K562 (cell line): ENCODE results near the gene LAMA3. TPM values are rescaled to one million over a fixed set of nuclear protein-coding genes. Genes with fewer than 3 reads are reported as not detected.

Experiments used
- ATAC-seq: fragments of 200-7000 bp; cut with Tn5 transposase; 3 replicates; pipeline ENCODE4 v1.9.1; 2020; ENCODE audit warnings: moderate library complexity
- BruUV-seq: library from RNA; stranded (reverse); fragments of 400-500 nt; replicated peaks from 2 replicates; lab custom pipeline; 2021; lab: Mats Ljungman, UMichigan
- CTCF ChIA-PET: fragments of 300-600 bp; formaldehyde crosslinking; extraction: SDS; loops from one replicate; lab custom pipeline; 2021; ENCODE audit warnings: low intra/inter-chr PET ratio; lab: Yijun Ruan, JAX
- POLR2A ChIA-PET: fragments of 300-600, 350-650 bp; sonication (Branson Sonifier 250); formaldehyde crosslinking; extraction: SDS; loops from one replicate; lab custom pipeline; 2021; ENCODE audit warnings: antibody characterized with exemption, inconsistent platforms; lab: Yijun Ruan, JAX
- DNase-seq, 4 experiments: peaks; one replicate each; pipeline versions ENCODE4 v3.0.0 to v3.0.0-alpha.2; 2011 to 2018; ENCODE audit warnings: low spot score in 3 of 4, mixed read lengths in 3 of 4; ENCODE audit errors: extremely low read depth in 1 of 4
- FAIRE-seq: peaks from 2 replicates; lab custom pipeline; 2011; peaks lifted over from hg19 to GRCh38; lab: Jason Lieb, UNC
- H2AFZ ChIP-seq: 2 replicates; pipeline ENCODE4 v1.6.0; 2011; ENCODE audit warnings: low read depth, low read length, control low read depth, inconsistent platforms
- H3K27ac ChIP-seq: fragments of 200-600 bp; 3 replicates; pipeline ENCODE4 v1.8.0; 2011; ENCODE audit warnings: low read depth, mild to moderate bottlenecking, control low read depth, inconsistent platforms, low read length, moderate library complexity, mixed read lengths; ENCODE audit errors: extremely low read depth
- H3K27me3 ChIP-seq, 2 experiments: fragments of 300-600 bp in 1 of 2; 2 replicates in 1 of 2; 3 replicates in 1 of 2; pipeline versions ENCODE4 v1.6.0 to v1.8.0; 2011; ENCODE audit warnings: inconsistent platforms in 2 of 2, low read length in 2 of 2, mild to moderate bottlenecking in 1 of 2, mixed read lengths in 1 of 2, moderate library complexity in 1 of 2; ENCODE audit not compliant: control insufficient read depth in 2 of 2, insufficient read depth in 2 of 2
- H3K36me3 ChIP-seq: fragments of 300-600 bp; 3 replicates; pipeline ENCODE4 v1.8.0; 2011; ENCODE audit warnings: mild to moderate bottlenecking, low read length, inconsistent platforms; ENCODE audit not compliant: control insufficient read depth, insufficient read depth
- H3K4me1 ChIP-seq, 2 experiments: fragments of 200-600 bp in 1 of 2; replicated peaks in 1 of 2; 2 replicates in 1 of 2; 3 replicates in 1 of 2; pipeline versions ENCODE4 v1.5.1 to v1.8.0; 2011; ENCODE audit warnings: inconsistent platforms in 2 of 2, low read length in 2 of 2, mild to moderate bottlenecking in 1 of 2, mixed read lengths in 1 of 2, moderate library complexity in 1 of 2; ENCODE audit not compliant: control insufficient read depth in 2 of 2, insufficient read depth in 2 of 2
- H3K4me2 ChIP-seq: 2 replicates; pipeline ENCODE4 v1.6.1; 2011; ENCODE audit warnings: low read length, control low read depth, inconsistent platforms, mixed read lengths; ENCODE audit not compliant: insufficient read depth
- H3K4me3 ChIP-seq: fragments of 200-600 bp; sonication (generic), shearing (Covaris generic); 2 replicates; pipeline ENCODE4 v1.5.1; 2016; ENCODE audit warnings: control low read depth, inconsistent platforms
- H3K79me2 ChIP-seq: fragments of 200-600 bp; 3 replicates; pipeline ENCODE4 v1.8.0; 2011; ENCODE audit warnings: low read length, inconsistent platforms; ENCODE audit not compliant: control insufficient read depth, insufficient read depth
- H3K9ac ChIP-seq, 2 experiments: 2 replicates each; pipeline versions ENCODE4 v1.6.0 to v1.6.1; 2011; ENCODE audit warnings: low read depth in 2 of 2, low read length in 2 of 2, control low read depth in 1 of 2, inconsistent platforms in 1 of 2, mild to moderate bottlenecking in 1 of 2, mixed read lengths in 1 of 2; ENCODE audit not compliant: insufficient read depth in 1 of 2
- H3K9me1 ChIP-seq: one replicate; pipeline ENCODE4 v1.6.0; 2011; ENCODE audit warnings: inconsistent platforms, mild to moderate bottlenecking, low read length, moderate library complexity; ENCODE audit not compliant: control insufficient read depth, insufficient read depth
- H3K9me3 ChIP-seq: replicated peaks from 2 replicates; pipeline ENCODE4 v1.5.1; 2011; ENCODE audit warnings: low read depth, low read length, inconsistent platforms; ENCODE audit not compliant: control insufficient read depth, insufficient read depth
- H4K20me1 ChIP-seq: replicated peaks from 2 replicates; pipeline ENCODE4 v1.6.1; 2011; ENCODE audit warnings: low read length, inconsistent platforms, mixed read lengths; ENCODE audit not compliant: control insufficient read depth, insufficient read depth
- BCOR ChIP-seq: fragments of 450-650 bp; IDR thresholded peaks from 2 replicates; pipeline ENCODE4 v1.6.1; 2016
- CCNT2 ChIP-seq: IDR thresholded peaks from 2 replicates; pipeline ENCODE4 v1.6.1; 2011; ENCODE audit warnings: borderline replicate concordance, low read depth, mild to moderate bottlenecking, moderate library complexity, mixed read lengths, low read length; ENCODE audit not compliant: insufficient read length; ENCODE audit errors: extremely low read depth
- FOSL1 ChIP-seq: fragments of 200-800 bp; sonication (Bioruptor generic); conservative IDR thresholded peaks from 2 replicates; pipeline ENCODE4 v1.6.1; 2016; ENCODE audit warnings: missing genetic modification characterization, missing compliant biosample characterization
- HLTF ChIP-seq: fragments of 450-650 bp; IDR thresholded peaks from 2 replicates; pipeline ENCODE4 v1.6.1; 2016
- JUN ChIP-seq, 2 experiments: sonication (generic) in 1 of 2; formaldehyde crosslinking in 1 of 2; IDR thresholded peaks; 2 replicates each; pipeline versions ENCODE4 v1.6.1 to v1.8.0; 2012 to 2022; ENCODE audit warnings: borderline replicate concordance in 2 of 2, mild to moderate bottlenecking in 2 of 2, improper control_type of control experiment in 1 of 2, low read depth in 1 of 2, low read length in 1 of 2, missing genetic modification reagents in 1 of 2
- KLF13 ChIP-seq: fragments of 450-650 bp; IDR thresholded peaks from 2 replicates; pipeline ENCODE4 v1.6.1; 2016; ENCODE audit warnings: missing genetic modification characterization, low read depth, mild to moderate bottlenecking, missing compliant biosample characterization, moderate library complexity, borderline replicate concordance
- KLF16 ChIP-seq: IDR thresholded peaks from 2 replicates; pipeline ENCODE4 v1.6.1; 2016; ENCODE audit warnings: antibody characterized with exemption
- MIER1 ChIP-seq: fragments of 450-650 bp; IDR thresholded peaks from 2 replicates; pipeline ENCODE4 v1.6.1; 2016; ENCODE audit warnings: antibody characterized with exemption, mild to moderate bottlenecking, low read depth
- POLR2AphosphoS2 ChIP-seq: IDR thresholded peaks from 2 replicates; pipeline ENCODE4 v1.6.1; 2012; ENCODE audit warnings: low read length, improper control_type of control experiment
- RFX1 ChIP-seq: fragments of 450-650 bp; IDR thresholded peaks from 2 replicates; pipeline ENCODE4 v1.6.1; 2016; ENCODE audit warnings: mild to moderate bottlenecking, moderate library complexity
- SPI1 ChIP-seq: IDR thresholded peaks from 2 replicates; pipeline ENCODE4 v1.6.1; 2011; ENCODE audit warnings: low read depth, low read length, control low read depth, borderline replicate concordance
- ZNF57 ChIP-seq: fragments of 450-650 bp; formaldehyde crosslinking; IDR thresholded peaks from 2 replicates; pipeline ENCODE4 v1.4.0; 2020; ENCODE audit warnings: mild to moderate bottlenecking, moderate library complexity
- WGBS: fragments of 100-300 bp; shearing (Covaris generic); methylation state at CpG from one replicate; pipeline ENCODE4 v1.1.6; 2016; ENCODE audit warnings: low coverage, mixed read lengths; ENCODE audit not compliant: insufficient coverage; ENCODE audit errors: missing lambda C conversion rate; 5-methylcytosine and 5-hydroxymethylcytosine counted together
- in situ Hi-C: fragments of 300-500 bp; cut with MboI; formaldehyde crosslinking; loops from 4 replicates; pipeline ENCODE4 v1.15.0; 2018; ENCODE audit warnings: inconsistent platforms, mixed read lengths
- intact Hi-C: fragments of 100-400 bp; cut with micrococcal nuclease; formaldehyde crosslinking; loops from 2 replicates; pipeline ENCODE4 v1.14.2; 2022
- polyA plus RNA-seq, 8 experiments: library from polyadenylated mRNA; depleted of rRNA in 4 of 8; stranded (reverse) in 5 of 8; unstranded in 3 of 8; fragments of >200 nt; fragmentation: Nextera tagmentation in 2 of 8; fragmentation: Illumina TruSeq in 1 of 8; extraction: Ambion mirVana in 2 of 8; extraction: Trizol in 1 of 8; gene quantifications; 2 replicates each; pipeline versions ENCODE4 v1.2.1 to v1.2.3, GENCODE V29; 2011 to 2014; ENCODE audit warnings: inconsistent platforms in 1 of 8, missing spikeins in 1 of 8
- total RNA-seq, 7 experiments: library from RNA; depleted of rRNA in 6 of 7; stranded (reverse); fragments of >200 nt in 6 of 7; fragmentation: Illumina TruSeq in 2 of 7; extraction: Trizol in 2 of 7; gene quantifications; 2 replicates each; pipeline versions ENCODE4 v1.2.1 to v1.2.3, GENCODE V29; 2011 to 2021; ENCODE audit warnings: low replicate concordance in 1 of 7
- TF ChIP-seq, protein P1 (sequence below): sonication (generic); formaldehyde crosslinking; IDR thresholded peaks from 2 replicates; pipeline ENCODE4 v1.8.0; 2022; ENCODE audit warnings: mild to moderate bottlenecking, missing genetic modification reagents

LAMA3 gene
- total and polyA plus RNA-seq, 9 of the 15 experiments (the other 6 are each of a cell fraction or from before 2014, with no cell fraction given) = 0.07 TPM; not detected in 8

DNA sequence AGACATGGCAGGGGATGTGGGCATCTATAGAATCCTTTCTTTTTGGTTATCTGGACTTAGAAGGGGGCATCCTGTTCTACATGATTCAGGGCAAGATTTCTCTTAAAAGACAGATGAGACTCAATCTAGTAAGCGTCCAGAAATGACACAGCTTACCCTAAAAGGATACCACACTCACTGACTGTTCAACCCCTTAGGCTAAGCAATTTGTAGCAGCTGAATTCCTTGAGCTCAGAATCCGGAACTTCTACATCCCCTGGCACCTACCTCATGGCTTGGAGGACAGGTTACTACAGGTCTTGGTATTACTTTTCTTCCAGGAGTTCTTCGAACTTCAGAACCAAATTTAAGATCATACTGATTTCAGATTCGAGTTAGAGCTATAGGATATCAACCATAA is 138.4 kb downstream of the LAMA3 start (continued):
- TF ChIP-seq JUN (IDR thresholded peaks at IDR 0.05; ENCODE audit: borderline replicate concordance, low read depth, low read length) (no peak), JUN (CRISPR knock-in tag; IDR thresholded peaks at IDR 0.05; ENCODE audit: borderline replicate concordance) (no peak), ZNF57 (CRISPR knock-in tag) (no peak), KLF16 (no peak), SPI1 (no peak), POLR2AphosphoS2 (no peak)
- TF ChIP-seq, all 486 proteins: peak for 0

DNA sequence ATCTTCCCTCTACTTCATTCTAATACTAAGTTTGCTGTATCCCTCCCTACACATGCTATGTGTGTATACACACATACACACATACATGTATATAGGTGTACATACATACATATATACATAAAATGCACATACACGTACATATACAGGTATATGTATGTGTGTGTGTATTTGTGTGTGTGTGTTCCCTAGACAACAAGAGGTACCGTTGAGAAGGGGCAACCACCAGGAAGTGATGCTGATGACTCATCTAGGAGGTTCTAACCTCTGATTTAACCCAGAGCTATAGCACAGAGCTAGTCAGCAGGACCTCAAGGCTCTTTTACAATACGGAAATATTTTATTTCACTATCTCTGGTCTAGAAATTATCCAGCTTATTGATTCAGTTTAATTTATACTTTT is 139.2 kb downstream of the LAMA3 start:
- peaks cover 0 to 4% of the 10 kb centered on the region in 2 experiments; a peak in 1 of 5 replicates for H3K27me3 ChIP-seq
- no peak overlapping the region for H2AFZ ChIP-seq
- no peaks in the 10 kb centered on the region for H3K36me3 ChIP-seq
- ATAC-seq (no peak), DNase-seq (peak in 3 of 4 experiments; percentile 8 to 28 (median 23)), FAIRE-seq (no peak)
- ChIA-PET POLR2A (interaction anchor here (0.7 kb wide), 1 partner anchor 13 kb away, joined by 4 read pairs; no protein-coding TSS in a partner anchor), CTCF (no interaction called here)
- no peaks in the 10 kb centered on the region for H3K4me1 ChIP-seq
- H3K4me2 ChIP-seq = no peak overlapping the region
- 0% methylated on average over 3 of the region's 3 CpGs for WGBS
- no peak overlapping the region for H3K4me3 ChIP-seq
- intact Hi-C loops = loop anchor here (10.0 kb wide), 1 partner anchor 666 kb away; no protein-coding TSS in a partner anchor
- no peaks in the 10 kb centered on the region for H3K79me2 ChIP-seq
- H3K9me3 ChIP-seq = no peaks in the 10 kb centered on the region
- H3K9me1 ChIP-seq = no peaks in the 10 kb centered on the region
- H4K20me1 ChIP-seq = no peaks in the 10 kb centered on the region
- H3K9ac ChIP-seq = no peak overlapping the region
- H3K27ac ChIP-seq = no peak overlapping the region
- no TSS peak for BruUV-seq
- in situ Hi-C loops = no loop called here
- TF ChIP-seq BCOR = no peak
- peak; percentile 66 for TF ChIP-seq RFX1
- TF ChIP-seq FOSL1 (tag) = 0 out of 2 replicates have a peak, but pooled peaks have one; percentile 9
- TF ChIP-seq CCNT2 = no peak
- no peak for TF ChIP-seq KLF13 (tag)
- TF ChIP-seq, protein P1, sequence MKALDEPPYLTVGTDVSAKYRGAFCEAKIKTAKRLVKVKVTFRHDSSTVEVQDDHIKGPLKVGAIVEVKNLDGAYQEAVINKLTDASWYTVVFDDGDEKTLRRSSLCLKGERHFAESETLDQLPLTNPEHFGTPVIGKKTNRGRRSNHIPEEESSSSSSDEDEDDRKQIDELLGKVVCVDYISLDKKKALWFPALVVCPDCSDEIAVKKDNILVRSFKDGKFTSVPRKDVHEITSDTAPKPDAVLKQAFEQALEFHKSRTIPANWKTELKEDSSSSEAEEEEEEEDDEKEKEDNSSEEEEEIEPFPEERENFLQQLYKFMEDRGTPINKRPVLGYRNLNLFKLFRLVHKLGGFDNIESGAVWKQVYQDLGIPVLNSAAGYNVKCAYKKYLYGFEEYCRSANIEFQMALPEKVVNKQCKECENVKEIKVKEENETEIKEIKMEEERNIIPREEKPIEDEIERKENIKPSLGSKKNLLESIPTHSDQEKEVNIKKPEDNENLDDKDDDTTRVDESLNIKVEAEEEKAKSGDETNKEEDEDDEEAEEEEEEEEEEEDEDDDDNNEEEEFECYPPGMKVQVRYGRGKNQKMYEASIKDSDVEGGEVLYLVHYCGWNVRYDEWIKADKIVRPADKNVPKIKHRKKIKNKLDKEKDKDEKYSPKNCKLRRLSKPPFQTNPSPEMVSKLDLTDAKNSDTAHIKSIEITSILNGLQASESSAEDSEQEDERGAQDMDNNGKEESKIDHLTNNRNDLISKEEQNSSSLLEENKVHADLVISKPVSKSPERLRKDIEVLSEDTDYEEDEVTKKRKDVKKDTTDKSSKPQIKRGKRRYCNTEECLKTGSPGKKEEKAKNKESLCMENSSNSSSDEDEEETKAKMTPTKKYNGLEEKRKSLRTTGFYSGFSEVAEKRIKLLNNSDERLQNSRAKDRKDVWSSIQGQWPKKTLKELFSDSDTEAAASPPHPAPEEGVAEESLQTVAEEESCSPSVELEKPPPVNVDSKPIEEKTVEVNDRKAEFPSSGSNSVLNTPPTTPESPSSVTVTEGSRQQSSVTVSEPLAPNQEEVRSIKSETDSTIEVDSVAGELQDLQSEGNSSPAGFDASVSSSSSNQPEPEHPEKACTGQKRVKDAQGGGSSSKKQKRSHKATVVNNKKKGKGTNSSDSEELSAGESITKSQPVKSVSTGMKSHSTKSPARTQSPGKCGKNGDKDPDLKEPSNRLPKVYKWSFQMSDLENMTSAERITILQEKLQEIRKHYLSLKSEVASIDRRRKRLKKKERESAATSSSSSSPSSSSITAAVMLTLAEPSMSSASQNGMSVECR = no peak
- no peak for TF ChIP-seq MIER1
- no peak for TF ChIP-seq HLTF
